Measurements from ENCODE around the gene LTBP3. TPM values are rescaled to one million over a fixed set of nuclear protein-coding genes. Genes with fewer than 3 reads are reported as not detected.
A peak's percentile ranks its signal among the peaks of the same experiment; 100 is the strongest.

The LTBP3 gene
- total and polyA plus RNA-seq, 9 of the 15 experiments (the other 6 are each of a cell fraction or from before 2014, with no cell fraction given): 0.06 to 20.5 (median 4.8) TPM

DNA sequence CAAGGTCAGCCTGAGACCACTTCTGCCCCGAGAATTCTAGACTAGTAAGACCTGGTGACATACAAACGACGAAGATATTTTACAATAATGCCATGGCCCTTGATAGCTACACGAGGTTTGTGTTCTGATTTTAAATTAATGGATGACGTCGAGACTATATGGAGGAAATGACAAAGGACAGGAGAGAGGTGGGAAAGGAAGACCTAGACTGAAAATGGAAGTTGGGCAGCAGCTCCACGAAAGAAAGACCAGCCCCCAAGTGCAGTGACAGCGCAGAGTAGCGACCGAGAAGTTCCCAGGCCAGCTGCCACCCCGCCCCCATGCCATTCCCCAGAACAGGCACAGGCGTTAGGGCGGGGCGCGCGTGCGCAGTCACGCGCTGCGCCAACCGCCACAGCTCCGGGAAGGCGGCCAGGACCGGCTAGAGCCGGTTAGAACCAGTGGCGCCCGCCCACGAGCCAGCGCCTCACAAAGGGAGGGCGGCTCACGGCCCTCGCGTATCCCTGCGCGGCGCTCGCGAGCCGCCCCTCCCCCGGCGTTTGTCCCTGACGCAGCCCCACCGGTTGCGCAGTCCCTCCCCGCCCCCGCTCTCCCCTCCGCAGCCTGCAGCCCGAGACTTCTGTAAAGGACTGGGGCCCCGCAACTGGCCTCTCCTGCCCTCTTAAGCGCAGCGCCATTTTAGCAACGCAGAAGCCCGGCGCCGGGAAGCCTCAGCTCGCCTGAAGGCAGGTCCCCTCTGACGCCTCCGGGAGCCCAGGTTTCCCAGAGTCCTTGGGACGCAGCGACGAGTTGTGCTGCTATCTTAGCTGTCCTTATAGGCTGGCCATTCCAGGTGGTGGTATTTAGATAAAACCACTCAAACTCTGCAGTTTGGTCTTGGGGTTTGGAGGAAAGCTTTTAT is 60.8 kb downstream of the LTBP3 start (continued):
- peak in 1 of 3 experiments; percentile 5; a peak in 1 of 6 replicates for TF ChIP-seq CTCF (IDR thresholded peaks at IDR 0.05 in 2 of 3, conservative IDR thresholded peaks at IDR 0.05 in 1 of 3; ENCODE audit: insufficient read depth in 2 of 3, low read depth in 1 of 3, low read length in 3 of 3)
- TF ChIP-seq ATF6 (CRISPR knock-in tag; IDR thresholded peaks at IDR 0.05): peak; percentile 84; the same call in 1 of the 2 replicates
- peak; percentile 92 for TF ChIP-seq TAF9B (IDR thresholded peaks at IDR 0.05; ENCODE audit: partially characterized antibody)
- TF ChIP-seq, protein P1, sequence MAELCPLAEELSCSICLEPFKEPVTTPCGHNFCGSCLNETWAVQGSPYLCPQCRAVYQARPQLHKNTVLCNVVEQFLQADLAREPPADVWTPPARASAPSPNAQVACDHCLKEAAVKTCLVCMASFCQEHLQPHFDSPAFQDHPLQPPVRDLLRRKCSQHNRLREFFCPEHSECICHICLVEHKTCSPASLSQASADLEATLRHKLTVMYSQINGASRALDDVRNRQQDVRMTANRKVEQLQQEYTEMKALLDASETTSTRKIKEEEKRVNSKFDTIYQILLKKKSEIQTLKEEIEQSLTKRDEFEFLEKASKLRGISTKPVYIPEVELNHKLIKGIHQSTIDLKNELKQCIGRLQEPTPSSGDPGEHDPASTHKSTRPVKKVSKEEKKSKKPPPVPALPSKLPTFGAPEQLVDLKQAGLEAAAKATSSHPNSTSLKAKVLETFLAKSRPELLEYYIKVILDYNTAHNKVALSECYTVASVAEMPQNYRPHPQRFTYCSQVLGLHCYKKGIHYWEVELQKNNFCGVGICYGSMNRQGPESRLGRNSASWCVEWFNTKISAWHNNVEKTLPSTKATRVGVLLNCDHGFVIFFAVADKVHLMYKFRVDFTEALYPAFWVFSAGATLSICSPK (IDR thresholded peaks at IDR 0.05; ENCODE audit: borderline replicate concordance): no peak
- no peak for TF ChIP-seq U2AF2 (optimal IDR thresholded peaks at IDR 0.05; ENCODE audit: low read depth, low read length)
- TF ChIP-seq KLF6 (CRISPR knock-in tag; IDR thresholded peaks at IDR 0.05; ENCODE audit: borderline replicate concordance): peak; percentile 96
- peak; percentile 97 for TF ChIP-seq TAF1 (IDR thresholded peaks at IDR 0.05; ENCODE audit: control insufficient read depth, extremely low read depth, insufficient read depth, low read length, severe bottlenecking)
- TF ChIP-seq ZNF561 (CRISPR knock-in tag; conservative IDR thresholded peaks at IDR 0.05): no peak
- no peak for TF ChIP-seq ZNF124 (CRISPR knock-in tag; IDR thresholded peaks at IDR 0.05)
- no peak for TF ChIP-seq FOXA1 (IDR thresholded peaks at IDR 0.05; ENCODE audit: borderline replicate concordance)
- TF ChIP-seq NFYB (IDR thresholded peaks at IDR 0.05; ENCODE audit: extremely low read depth, insufficient read length): no peak
- TF ChIP-seq RBM34 (IDR thresholded peaks at IDR 0.05; ENCODE audit: borderline replicate concordance, insufficient read depth, low read length): no peak
- 0 out of 2 replicates have a peak, but pooled peaks have one; percentile 55 for TF ChIP-seq NR1H2 (CRISPR knock-in tag; IDR thresholded peaks at IDR 0.05)
- TF ChIP-seq THRA (IDR thresholded peaks at IDR 0.05): no peak
- TF ChIP-seq KDM4B (IDR thresholded peaks at IDR 0.05; ENCODE audit: borderline replicate concordance in 2 of 2, low read depth in 1 of 2): peak in 1 of 2 experiments; percentile 72; a peak in 1 of 4 replicates
- TF ChIP-seq ZNF12 (CRISPR knock-in tag; IDR thresholded peaks at IDR 0.05): 0 out of 2 replicates have a peak, but pooled peaks have one; percentile 27
- peak; percentile 50; the same call in 1 of the 2 replicates for TF ChIP-seq ZNF274 (IDR thresholded peaks at IDR 0.05; ENCODE audit: borderline replicate concordance, low read depth, low read length)
- no peak for TF ChIP-seq STAT5B (CRISPR knock-in tag; IDR thresholded peaks at IDR 0.05)
- TF ChIP-seq XRCC5 (IDR thresholded peaks at IDR 0.05; ENCODE audit: low read depth, low read length): no peak; the same call in 1 of the 2 replicates
